Gastrocnemius medialis (tissue), 4 donors: Measurements from ENCODE around the gene CLPTM1L. TPM values are rescaled to one million over a fixed set of nuclear protein-coding genes. Genes with fewer than 3 reads are reported as not detected.

ENCODE experiments used
- ATAC-seq, 2 donors: fragments of 150-250 bp; one replicate each; pipeline ENCODE4 v1.9.1; 2016
- DNase-seq, 2 donors: peaks; one replicate each; pipeline ENCODE4 v3.0.0-alpha.2; 2019
- H3K27ac ChIP-seq, 4 donors: fragments of 200-600 bp; sonication (generic); 1 replicate in 1 of 4; 2 replicates in 3 of 4; pipeline ENCODE4 v1.5.1; 2016 to 2018; ENCODE audit warnings: mild to moderate bottlenecking in 2 of 4, moderate library complexity in 1 of 4
- H3K27me3 ChIP-seq, 3 donors: fragments of 200-600 bp; sonication (generic) in 2 of 3; 1 replicate in 1 of 3; 2 replicates in 2 of 3; pipeline versions ENCODE4 v1.5.1 to v1.6.0; 2016 to 2019; ENCODE audit warnings: mild to moderate bottlenecking in 1 of 3, moderate library complexity in 1 of 3
- H3K36me3 ChIP-seq, 2 donors: fragments of 200-600 bp; sonication (generic) in 1 of 2; one replicate each; pipeline ENCODE4 v1.5.1; 2017 to 2018
- H3K4me1 ChIP-seq, 2 donors: fragments of 200-600 bp; sonication (generic) in 1 of 2; one replicate each; pipeline ENCODE4 v1.5.1; 2016 to 2017; ENCODE audit warnings: mild to moderate bottlenecking in 2 of 2
- H3K4me3 ChIP-seq, 4 donors: fragments of 200-600 bp; sonication (generic) in 3 of 4; 1 replicate in 1 of 4; 2 replicates in 3 of 4; pipeline ENCODE4 v1.5.1; 2016 to 2019; ENCODE audit warnings: mild to moderate bottlenecking in 2 of 4
- H3K9me3 ChIP-seq, 3 donors: fragments of 200-600 bp; sonication (generic) in 2 of 3; 1 replicate in 1 of 3; 2 replicates in 2 of 3; pipeline ENCODE4 v1.5.1; 2016 to 2019
- CTCF ChIP-seq, 5 experiments: fragments of 450-650 bp in 3 of 5; fragments of 200-600 bp in 2 of 5; sonication (generic) in 2 of 5; IDR thresholded peaks in 4 of 5; conservative IDR thresholded peaks in 1 of 5; 1 replicate in 4 of 5; 2 replicates in 1 of 5; pipeline ENCODE4 v1.5.1; 2016 to 2019; ENCODE audit warnings: antibody characterized with exemption in 5 of 5, mild to moderate bottlenecking in 3 of 5, moderate library complexity in 3 of 5
- POLR2A ChIP-seq, 2 donors: fragments of 450-650 bp; IDR thresholded peaks; one replicate each; pipeline ENCODE4 v1.6.1; 2017; ENCODE audit warnings: antibody characterized with exemption in 2 of 2, mild to moderate bottlenecking in 2 of 2, moderate library complexity in 2 of 2
- in situ Hi-C, 4 donors: fragments of 200-750 bp; cut with MboI; loops; one replicate each; pipeline versions ENCODE4 v1.15.0 to v1.8.0; 2017; ENCODE audit warnings: low sequenced_read_pairs in 4 of 4
- intact Hi-C: fragments of 100-400 bp; cut with DNase I; formaldehyde crosslinking; loops from one replicate; pipeline ENCODE4 v1.15.1; 2023; ENCODE audit warnings: low total_unique reads
- total RNA-seq, 4 donors: library from RNA; depleted of rRNA; stranded (reverse); fragments of >200 nt; gene quantifications; one replicate each; pipeline versions ENCODE4 v1.1.0 to v1.2.3, GENCODE V29; 2016

Gene CLPTM1L
- total RNA-seq, 4 donors from 2014 or later: 29.4 to 41.0 (median 36.8) TPM

GRCh38 chr5:1298067-1298551 lies 46.8 kb downstream of the CLPTM1L start:
- Histone ChIP-seq H3K36me3 (no peaks in the 10 kb centered on the region), H3K27me3 (peaks cover 9 to 28% (median 22%) of the 10 kb centered on the region in 3 donors), H3K9me3 (no peaks in the 10 kb centered on the region), H3K27ac (no peak overlapping the region), H3K4me3 (no peak overlapping the region), H3K4me1 (no peaks in the 10 kb centered on the region)
- in situ Hi-C loops (no loop called here), intact Hi-C loops (no loop called here)
- DNase-seq: no peak
- ATAC-seq: no peak
- TF ChIP-seq CTCF (IDR thresholded peaks at IDR 0.05 in 4 of 5, conservative IDR thresholded peaks at IDR 0.05 in 1 of 5) (no peak), POLR2A (IDR thresholded peaks at IDR 0.05) (no peak)

GRCh38 chr5:1297243-1297642 lies 47.7 kb downstream of the CLPTM1L start:
- no peaks in the 10 kb centered on the region for H3K36me3 ChIP-seq
- H3K27me3 ChIP-seq: peaks cover 9 to 32% (median 22%) of the 10 kb centered on the region in 3 donors
- in situ Hi-C loops (no loop called here), intact Hi-C loops (no loop called here)
- no peak overlapping the region for H3K4me3 ChIP-seq
- no peaks in the 10 kb centered on the region for H3K9me3 ChIP-seq
- DNase-seq: no peak
- TF ChIP-seq CTCF (IDR thresholded peaks at IDR 0.05 in 4 of 5, conservative IDR thresholded peaks at IDR 0.05 in 1 of 5) (no peak), POLR2A (IDR thresholded peaks at IDR 0.05) (no peak)
- H3K27ac ChIP-seq: no peak overlapping the region
- no peak for ATAC-seq
- no peaks in the 10 kb centered on the region for H3K4me1 ChIP-seq

GRCh38 chr5:1295650-1296037 lies 49.3 kb downstream of the CLPTM1L start:
- DNase-seq: no peak

GRCh38 chr5:1294835-1295649 lies 49.9 kb downstream of the CLPTM1L start, which contains the start of gene TERT:
Gene TERT (minus strand): TSS chr5:1295068. CDS start chr5:1294989, 79 bp downstream.
- Histone ChIP-seq H3K27ac (no peak within 1 kb of the TSS), H3K27me3 (peaks cover 9 to 38% (median 22%) of the 10 kb centered on the region in 3 donors), H3K4me3 (no peak within 1 kb of the TSS), H3K36me3 (no peaks in the 10 kb centered on the region), H3K4me1 (no peaks in the 10 kb centered on the region), H3K9me3 (no peaks in the 10 kb centered on the region)
- TF ChIP-seq CTCF (IDR thresholded peaks at IDR 0.05 in 4 of 5, conservative IDR thresholded peaks at IDR 0.05 in 1 of 5) (no peak), POLR2A (IDR thresholded peaks at IDR 0.05) (no peak)
- intact Hi-C loops: no loop called here
- in situ Hi-C loops: no loop called here
- no peak for ATAC-seq
- no peak for DNase-seq

More at GRCh38 chr5:1295650-1296037, 49.3 kb downstream of the CLPTM1L start:
- H3K27ac ChIP-seq: no peak overlapping the region
- ATAC-seq: no peak
- H3K27me3 ChIP-seq: peaks cover 9 to 38% (median 22%) of the 10 kb centered on the region in 3 donors
- H3K9me3 ChIP-seq: no peaks in the 10 kb centered on the region
- intact Hi-C loops (no loop called here), in situ Hi-C loops (no loop called here)
- TF ChIP-seq CTCF (IDR thresholded peaks at IDR 0.05 in 4 of 5, conservative IDR thresholded peaks at IDR 0.05 in 1 of 5) (no peak), POLR2A (IDR thresholded peaks at IDR 0.05) (no peak)
- H3K36me3 ChIP-seq: no peaks in the 10 kb centered on the region
- no peaks in the 10 kb centered on the region for H3K4me1 ChIP-seq
- no peak overlapping the region for H3K4me3 ChIP-seq
